ENCODE measurements around the gene CACNA1C.

The CACNA1C gene

DNA sequence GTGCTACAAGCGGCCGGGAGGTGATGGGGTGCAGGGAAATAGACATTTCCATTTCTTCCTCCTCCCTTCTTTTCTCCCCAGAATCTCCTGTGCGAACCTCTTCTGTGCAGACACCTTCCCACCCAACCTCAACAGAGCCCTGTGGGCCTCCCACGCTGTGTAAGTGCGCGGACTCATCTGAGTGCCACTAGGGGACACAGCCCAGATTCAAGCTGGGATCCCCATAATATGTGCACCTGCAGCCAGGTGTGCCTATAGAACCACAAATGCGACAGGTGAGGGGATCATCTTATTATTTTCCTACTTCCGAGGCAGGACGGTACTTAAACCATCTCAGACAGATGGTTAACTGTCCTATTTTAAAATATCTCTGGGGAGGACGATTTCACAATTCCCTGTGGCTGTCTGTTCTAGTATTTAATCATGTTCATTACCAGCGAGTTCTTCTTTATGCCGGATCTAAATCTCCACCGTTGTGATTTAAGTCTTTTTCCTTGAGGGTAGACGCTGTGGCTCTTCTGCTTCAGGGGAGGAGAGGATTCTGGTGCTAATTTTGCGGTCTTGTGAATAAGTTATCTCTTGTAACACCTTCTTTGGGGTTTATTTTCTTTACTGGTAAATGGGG, 17.2 kb upstream of the CACNA1C start:
- no peak for DNase-seq

- no peak for DNase-seq
Measured at GRCh38 chr12:2039034-2039433, 13.8 kb upstream of the CACNA1C start.

- no peak for DNase-seq
Measured at GRCh38 chr12:2043054-2043453, 9.7 kb upstream of the CACNA1C start.

- no peak for DNase-seq
Measured at GRCh38 chr12:2044165-2044564, 8.6 kb upstream of the CACNA1C start.

- no peak for DNase-seq
Measured at GRCh38 chr12:2046957-2047356, 5.8 kb upstream of the CACNA1C start.

- DNase-seq: no peak
Measured at GRCh38 chr12:2047752-2048151, 5.0 kb upstream of the CACNA1C start.

DNA sequence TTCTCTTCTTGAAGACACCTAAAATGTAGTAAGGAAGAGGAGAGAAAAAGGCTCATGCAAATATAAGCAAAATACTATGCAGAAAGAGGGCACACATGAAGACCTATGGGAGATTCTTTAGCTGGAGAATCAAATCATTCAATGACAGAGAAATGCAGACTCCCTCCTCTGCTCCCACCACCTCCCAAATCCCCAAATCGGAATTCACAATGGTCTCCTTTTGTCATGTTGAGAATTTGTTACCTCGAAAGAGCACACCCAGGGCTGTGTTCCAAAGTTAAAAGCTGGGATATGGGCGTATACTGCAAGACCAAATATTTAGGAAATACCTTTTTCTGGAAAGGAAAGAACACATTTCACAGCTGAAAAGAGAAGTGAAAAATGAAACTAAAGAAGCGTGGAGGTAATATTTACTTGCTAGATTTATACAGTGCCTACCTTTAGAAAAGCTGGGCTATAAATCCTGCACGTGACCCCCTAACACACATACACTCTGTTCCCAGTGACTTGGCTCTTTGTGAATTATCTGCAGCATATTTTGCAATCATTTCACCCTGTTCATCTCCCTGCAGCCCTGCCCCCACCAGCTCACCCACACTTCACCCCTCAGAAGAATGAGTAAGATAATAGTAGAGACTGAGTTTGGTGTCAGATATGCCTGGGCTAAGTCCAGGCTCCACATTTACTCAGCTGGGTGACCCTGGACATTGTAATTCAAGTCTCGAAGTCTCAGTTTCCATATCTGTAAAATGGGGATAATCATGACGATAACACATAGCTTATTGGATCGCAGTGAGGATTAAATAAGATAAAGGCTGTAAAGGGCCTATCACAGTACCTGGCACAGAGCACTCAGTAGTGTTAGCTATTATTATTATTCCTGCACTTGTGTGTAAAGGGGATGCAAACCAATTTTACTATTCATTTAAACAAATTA, 2.9 kb upstream of the CACNA1C start:
- DNase-seq: no peak

GRCh38 chr12:2051700-2052621, 826 bp upstream of the CACNA1C start:
- DNase-seq: peak; percentile 55

- peak; percentile 59 for DNase-seq
Measured at GRCh38 chr12:2053691-2054090, 904 bp downstream of the CACNA1C start.

DNA sequence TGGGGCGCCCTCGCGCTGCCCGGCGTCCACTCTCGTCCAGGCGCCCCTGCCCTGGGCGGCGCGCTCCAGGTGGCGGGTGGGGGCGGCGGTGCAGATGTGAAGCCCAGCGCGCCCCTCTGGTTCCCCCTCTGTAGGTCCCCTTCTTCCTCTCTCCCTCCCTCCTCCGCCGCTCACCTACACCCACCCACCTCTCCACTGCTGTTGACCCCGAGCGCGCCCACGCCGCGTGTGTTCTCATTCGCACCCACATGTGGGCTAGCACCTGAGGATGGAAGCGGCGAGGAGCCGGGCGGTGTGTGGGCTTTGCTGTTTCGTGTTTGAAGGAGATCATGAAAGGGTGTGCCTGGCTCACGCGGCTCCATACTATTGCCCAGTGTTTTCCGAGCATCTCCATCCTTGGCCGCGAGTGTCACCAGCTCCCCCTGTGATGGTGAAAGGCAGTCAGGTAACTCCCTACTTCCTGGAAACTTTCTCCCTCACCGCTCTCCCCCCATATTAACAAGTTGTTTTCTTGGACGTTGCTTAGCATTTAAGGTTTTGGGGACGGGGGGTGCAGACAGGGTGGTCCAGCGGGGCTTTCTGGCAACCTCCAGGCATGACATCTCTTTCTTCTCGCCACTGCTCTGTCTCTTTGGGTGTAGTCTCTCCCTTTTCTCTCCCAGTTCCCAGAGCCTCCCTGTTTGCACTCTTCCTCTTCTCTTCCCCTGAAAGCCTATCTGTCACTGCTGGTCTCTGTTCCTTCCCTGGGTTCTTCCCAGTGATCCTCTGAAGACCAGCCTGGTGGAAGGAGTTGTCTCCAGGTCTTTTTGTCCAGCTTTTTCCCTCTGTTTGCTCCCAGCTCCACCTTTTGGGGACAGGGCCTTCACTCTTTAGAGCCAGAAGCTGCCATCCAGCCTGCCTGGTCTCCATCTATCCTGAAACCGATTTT, 1.6 kb downstream of the CACNA1C start:
- peak; percentile 52 for DNase-seq

DNA sequence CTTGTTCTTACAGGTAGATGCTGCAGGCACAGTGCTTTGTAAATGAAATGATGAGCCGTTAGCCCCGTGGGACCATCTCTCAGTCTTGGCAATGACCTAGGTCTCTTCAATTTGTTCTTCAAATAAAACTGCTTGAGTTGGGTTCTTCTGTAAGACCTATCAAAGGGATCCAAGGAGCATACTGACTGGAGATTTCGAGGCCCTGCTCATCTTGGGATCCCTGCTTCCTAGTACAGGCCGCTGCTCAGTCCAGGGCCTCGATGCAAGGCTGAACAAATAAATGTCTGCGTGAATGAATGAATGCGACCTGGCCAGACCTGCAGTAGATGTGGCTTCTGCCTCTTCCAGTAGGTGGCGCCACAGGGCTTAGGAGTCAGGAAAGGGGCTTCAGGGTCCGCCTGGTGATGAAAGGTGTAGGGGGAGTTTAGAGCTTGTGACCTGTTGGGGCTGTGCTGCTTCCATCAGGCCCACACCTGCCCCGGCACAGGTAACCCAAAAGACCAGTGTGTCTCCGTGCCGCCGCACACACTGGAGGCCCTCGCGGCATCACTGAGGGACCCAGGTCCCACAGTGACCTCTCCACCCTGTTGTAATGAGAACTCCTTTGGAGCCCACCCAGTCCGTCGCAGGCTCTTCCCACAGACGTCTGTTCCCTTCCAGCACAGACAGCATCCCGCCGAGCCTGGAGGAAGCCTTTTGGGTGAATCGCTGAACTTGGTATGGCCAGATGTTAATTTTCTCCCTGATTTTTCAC, 4.4 kb downstream of the CACNA1C start:
- DNase-seq: peak; percentile 59

DNA sequence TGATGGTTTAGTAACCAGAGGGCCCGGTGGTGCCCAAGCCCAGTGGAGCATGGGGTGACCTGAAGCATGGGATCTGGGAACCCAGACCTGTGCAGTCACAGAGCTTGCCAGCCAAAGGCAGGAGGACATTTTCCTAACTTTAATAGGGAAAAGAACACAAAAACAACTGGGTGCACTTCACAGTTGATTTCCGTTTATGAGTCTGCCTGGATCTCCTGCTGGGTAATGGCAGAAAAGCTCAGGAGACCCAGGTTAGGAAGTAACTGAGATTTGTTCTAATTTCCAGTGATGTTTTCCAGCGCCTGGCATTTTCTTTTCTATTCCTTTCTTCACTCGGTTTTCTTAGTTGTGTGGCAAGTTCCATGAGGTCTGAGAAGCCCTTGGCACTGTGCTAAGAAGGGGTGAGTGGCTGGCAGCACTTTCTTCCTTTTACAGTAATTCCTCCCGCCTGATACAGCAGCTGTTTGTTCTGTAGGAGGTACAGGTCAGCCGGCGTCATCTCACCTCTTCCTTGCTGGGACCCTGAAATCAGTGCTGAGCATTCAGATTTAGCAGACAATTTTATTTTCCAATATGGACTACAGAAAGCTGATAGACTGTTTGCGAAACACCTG, 5.1 kb downstream of the CACNA1C start:
- DNase-seq: no peak

- DNase-seq: no peak
Measured at GRCh38 chr12:2058837-2059236, 6.0 kb downstream of the CACNA1C start.

DNA sequence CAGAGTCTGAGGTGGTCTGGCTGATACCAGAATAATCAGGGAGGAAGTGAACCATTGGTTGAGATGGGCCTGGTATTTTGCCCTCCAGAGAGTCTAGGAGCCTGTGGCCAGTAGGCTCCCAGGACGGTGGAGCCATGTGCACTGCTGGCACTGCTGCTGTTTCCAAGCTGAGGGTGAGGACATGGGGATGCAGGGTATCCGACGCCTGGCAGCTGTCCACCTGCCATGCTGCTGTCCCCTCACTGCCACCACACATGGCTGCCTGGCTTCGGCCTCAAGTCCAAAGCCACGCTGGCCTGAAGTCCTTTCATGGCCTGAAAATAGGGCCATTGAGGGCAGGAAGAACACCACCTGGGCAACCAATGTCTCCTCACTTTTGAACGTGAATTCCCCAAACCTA, 8.6 kb downstream of the CACNA1C start:
- no peak for DNase-seq

DNA sequence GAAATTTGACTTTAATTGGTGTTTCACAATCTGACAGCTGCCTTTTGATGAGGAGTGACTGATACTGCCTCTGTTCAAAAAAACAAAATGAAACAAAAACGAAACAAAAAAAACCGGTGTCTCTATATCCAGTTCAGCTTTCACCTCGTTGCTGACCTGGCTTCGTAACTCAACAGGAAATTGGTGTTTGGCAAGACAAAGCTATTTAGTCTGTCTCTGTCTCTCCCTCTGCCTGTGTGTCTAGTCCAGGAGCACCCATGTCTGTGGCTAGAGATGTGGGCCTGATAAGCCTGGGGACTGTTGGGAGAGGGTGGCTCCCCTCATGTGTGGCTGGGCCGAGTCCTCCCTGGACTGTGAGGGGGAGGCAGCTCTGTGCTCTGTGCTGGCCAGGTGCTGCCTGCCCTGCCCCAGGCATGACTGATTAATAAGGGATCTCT, 11.3 kb downstream of the CACNA1C start:
- no peak for DNase-seq

DNA sequence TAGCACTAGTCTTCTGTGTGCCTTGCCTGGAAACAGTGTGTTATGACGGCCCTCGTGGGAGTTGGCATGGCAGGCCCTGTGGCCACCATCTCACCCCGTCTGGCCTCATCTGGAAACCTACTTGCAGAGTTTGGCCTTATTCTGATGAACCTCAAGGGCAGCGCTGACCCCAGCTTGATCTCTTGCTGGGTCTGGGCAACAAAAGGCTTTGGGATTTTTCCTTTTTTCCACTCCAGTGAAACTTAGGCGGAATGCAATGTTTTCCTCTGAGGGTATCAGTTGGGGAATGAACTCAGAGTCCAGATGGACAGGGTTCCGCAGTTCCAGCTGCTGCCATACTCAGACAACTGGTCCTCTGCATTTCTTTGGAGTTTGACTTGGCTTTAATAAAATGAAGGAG, 15.9 kb downstream of the CACNA1C start:
- no peak for DNase-seq

DNA sequence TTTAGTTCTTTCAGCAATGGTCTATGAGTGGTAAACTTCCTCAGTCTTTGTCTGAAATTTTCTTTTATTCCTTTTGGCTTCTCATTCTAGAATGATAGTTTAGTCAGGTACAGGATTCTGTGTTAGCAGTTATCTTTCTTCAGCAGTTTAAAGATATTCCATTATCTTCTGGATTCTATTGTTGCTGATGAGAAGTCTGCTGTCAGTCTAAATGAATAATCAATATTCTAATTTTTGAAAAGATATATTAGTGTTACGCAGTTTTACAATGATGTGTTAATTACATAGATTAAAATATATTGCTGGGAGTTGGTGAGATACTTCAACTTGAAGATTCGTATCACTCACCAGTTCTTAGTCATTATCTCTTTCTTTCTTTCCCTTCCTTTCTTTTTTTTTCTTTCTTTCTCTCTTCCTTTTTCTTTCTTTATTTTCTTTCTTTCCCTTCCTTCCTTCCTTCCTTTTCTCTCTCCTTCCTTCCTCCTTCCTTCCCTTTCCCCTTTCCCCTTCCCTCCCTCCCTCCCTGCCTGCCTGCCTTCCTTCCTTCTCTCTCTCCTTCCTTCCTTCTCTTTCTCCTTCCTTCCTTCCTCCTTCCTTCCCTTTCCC, 17.8 kb downstream of the CACNA1C start:
- no peak for DNase-seq

DNA sequence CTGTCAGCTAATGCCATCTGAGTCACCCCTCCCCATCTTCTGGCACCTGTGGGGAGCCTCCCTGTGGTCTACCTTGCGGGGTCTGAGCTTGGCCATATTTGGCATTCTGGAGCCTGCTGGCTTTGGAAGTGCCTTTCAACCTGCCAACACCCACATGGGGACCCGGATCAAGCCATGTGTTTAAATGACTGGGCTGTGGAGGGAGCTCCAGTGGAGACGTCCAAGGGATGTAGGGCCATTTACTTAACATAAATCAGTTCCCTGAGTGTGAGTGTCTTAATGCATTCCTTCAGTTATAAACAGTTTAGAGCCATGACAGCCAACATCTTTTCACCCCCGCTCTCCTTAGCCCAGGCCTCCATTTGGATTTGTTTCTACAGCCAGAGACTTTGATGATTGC, 22.0 kb downstream of the CACNA1C start:
- no peak for DNase-seq

DNA sequence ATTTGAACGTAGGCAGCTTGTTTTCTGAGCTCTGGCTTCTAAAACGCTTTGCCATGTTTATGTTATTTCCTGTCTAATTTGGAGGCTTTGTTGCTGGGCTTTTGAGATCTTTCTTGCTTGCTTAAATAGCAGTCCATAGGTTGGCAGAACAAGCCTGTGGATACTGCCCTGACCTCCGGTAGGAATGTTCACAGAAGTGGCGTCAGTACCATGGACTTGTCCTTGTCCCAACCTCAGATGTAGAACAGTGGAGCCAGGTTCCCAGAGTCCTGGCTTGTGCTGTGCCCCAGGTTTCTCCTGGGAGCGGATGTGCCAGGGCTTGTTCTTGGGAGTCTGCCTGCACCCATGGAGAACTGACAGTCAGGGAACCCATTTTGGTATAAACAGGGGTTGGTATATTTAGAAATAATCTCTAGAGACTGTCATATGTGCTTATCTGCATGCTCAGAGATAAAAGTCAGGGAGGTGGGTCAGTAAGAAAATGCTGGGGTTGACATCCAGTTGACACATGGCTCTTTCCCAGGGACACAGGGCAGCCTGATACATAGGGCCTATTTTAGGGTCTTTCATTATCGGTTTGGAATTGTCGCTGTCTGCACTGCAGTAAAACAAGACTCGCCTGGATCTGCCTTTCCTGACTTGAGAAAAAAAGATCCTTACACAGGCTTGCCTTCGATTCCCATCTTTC, 22.9 kb downstream of the CACNA1C start:
- DNase-seq: no peak

- DNase-seq: no peak
Measured at GRCh38 chr12:2076196-2076570, 23.4 kb downstream of the CACNA1C start.

All from right hindlimb (tissue), 1 donor.